Measurements from ENCODE around the gene LRRC57. TPM values are rescaled to one million over a fixed set of nuclear protein-coding genes. Genes with fewer than 3 reads are reported as not detected.
A peak's percentile ranks its signal among the peaks of the same experiment; 100 is the strongest.

The LRRC57 gene
- total RNA-seq, 2 experiments from 2014 or later, result 13.7 to 15.1 TPM

DNA sequence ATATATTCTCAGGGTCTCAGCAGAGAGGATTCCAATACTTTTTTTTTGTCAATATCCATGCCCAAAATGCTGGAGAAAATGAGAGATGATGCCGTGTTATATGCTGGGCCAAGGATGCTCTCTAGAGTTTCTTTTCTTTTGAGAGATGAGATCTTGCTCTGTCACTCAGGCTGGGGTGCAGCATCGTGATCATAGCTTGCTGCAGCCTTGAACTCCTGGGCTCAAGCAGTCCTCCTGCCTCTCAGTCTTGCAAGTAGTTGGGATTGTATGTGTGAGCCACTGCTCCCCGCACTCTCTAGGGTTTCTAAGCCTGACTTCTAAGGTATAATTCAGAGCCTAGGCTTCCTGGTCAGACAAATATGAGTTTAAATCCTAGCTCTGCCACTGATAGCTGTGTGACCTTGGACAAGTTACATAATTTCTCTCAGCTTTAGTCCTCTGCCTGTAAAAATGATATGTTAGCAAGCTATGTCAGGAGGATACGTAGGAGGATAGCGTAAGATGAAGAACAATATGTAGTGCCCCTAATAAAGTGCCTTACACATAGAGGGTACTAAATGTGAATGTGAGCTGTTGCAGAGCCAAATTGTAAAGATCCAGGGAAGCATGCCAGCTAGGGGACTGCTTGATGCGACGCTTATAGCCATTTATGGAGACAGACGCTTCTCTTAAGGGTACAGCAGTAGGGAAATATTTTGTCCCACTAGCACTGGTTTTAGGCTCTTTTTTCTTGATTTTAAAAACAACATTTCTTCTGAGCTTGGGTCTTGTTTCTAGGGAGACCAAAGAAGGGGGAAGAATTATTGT, 34.2 kb upstream of the LRRC57 start:
- no peak for DNase-seq
- H3K9me3 Mint-ChIP-seq, result no peaks in the 10 kb centered on the region
- intact Hi-C loops (cut with micrococcal nuclease), result no loop called here
- TF ChIP-seq, protein P1, sequence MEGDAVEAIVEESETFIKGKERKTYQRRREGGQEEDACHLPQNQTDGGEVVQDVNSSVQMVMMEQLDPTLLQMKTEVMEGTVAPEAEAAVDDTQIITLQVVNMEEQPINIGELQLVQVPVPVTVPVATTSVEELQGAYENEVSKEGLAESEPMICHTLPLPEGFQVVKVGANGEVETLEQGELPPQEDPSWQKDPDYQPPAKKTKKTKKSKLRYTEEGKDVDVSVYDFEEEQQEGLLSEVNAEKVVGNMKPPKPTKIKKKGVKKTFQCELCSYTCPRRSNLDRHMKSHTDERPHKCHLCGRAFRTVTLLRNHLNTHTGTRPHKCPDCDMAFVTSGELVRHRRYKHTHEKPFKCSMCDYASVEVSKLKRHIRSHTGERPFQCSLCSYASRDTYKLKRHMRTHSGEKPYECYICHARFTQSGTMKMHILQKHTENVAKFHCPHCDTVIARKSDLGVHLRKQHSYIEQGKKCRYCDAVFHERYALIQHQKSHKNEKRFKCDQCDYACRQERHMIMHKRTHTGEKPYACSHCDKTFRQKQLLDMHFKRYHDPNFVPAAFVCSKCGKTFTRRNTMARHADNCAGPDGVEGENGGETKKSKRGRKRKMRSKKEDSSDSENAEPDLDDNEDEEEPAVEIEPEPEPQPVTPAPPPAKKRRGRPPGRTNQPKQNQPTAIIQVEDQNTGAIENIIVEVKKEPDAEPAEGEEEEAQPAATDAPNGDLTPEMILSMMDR (IDR thresholded peaks at IDR 0.05), result no peak
- H3K36me3 Mint-ChIP-seq (ENCODE audit: low read depth), result no peaks in the 10 kb centered on the region
- no peaks in the 10 kb centered on the region for H3K27me3 Mint-ChIP-seq
- POLR2A ChIA-PET, result interaction anchor here (0.6 to 1.7 kb wide), 6 partner anchors 9 to 1163 kb away, joined by 3 to 4 read pairs (median 4); partner anchors contain the start of gene ZNF106
- no peak overlapping the region for H3K4me3 Mint-ChIP-seq
- H3K4me1 Mint-ChIP-seq (ENCODE audit: low read depth), result peaks cover 32% of the 10 kb centered on the region
- no peak for ATAC-seq
- CTCF ChIA-PET, result interaction anchor here (0.8 to 1.5 kb wide), 5 partner anchors 9 to 111 kb away, joined by 3 to 7 read pairs (median 3); no protein-coding TSS in a partner anchor
- no peak overlapping the region for H3K27ac Mint-ChIP-seq

DNA sequence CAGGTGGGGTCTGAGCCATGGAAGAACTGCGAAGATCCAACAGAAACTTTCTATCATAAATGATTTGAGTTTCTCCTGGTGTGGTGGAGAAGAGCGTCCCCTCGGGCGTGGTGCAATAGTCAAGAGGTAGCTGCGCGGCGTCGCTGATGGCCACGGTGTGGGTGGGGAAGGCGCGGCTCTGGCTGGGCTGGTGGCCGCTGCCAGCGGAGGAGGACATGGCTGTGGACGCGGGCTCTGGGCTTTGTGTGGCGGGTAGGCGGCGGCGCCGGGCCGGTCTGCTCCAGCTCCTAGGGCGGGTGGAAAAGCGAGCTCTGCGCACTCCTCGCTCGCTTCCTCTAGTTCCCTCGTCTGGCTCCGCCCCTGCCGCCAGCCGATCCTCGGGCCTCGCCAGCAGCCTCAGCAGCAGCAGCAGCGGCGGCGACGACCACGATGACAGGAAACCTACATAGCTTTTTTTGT, 32.7 kb upstream of the LRRC57 start:
- ATAC-seq (peak; percentile 99), DNase-seq (peak; percentile 88)
- peak overlapping the region; percentile 71 for H3K4me3 Mint-ChIP-seq
- ChIA-PET CTCF (interaction anchor here (0.9 to 1.5 kb wide), 5 partner anchors 11 to 644 kb away, joined by 3 to 4 read pairs (median 3); no protein-coding TSS in a partner anchor), POLR2A (interaction anchor here (1.4 kb wide), 1 partner anchor 32 kb away, joined by 4 read pairs; the partner anchor contains the start of genes HAUS2 and LRRC57)
- no peaks in the 10 kb centered on the region for H3K36me3 Mint-ChIP-seq (ENCODE audit: low read depth)
- TF ChIP-seq, protein P1 (IDR thresholded peaks at IDR 0.05), result no peak
- peaks cover 41% of the 10 kb centered on the region for H3K4me1 Mint-ChIP-seq (ENCODE audit: low read depth)
- intact Hi-C loops (cut with micrococcal nuclease), result no loop called here
- H3K27ac Mint-ChIP-seq, result peak overlapping the region; percentile 67
- H3K9me3 Mint-ChIP-seq, result no peaks in the 10 kb centered on the region
- no peaks in the 10 kb centered on the region for H3K27me3 Mint-ChIP-seq

DNA sequence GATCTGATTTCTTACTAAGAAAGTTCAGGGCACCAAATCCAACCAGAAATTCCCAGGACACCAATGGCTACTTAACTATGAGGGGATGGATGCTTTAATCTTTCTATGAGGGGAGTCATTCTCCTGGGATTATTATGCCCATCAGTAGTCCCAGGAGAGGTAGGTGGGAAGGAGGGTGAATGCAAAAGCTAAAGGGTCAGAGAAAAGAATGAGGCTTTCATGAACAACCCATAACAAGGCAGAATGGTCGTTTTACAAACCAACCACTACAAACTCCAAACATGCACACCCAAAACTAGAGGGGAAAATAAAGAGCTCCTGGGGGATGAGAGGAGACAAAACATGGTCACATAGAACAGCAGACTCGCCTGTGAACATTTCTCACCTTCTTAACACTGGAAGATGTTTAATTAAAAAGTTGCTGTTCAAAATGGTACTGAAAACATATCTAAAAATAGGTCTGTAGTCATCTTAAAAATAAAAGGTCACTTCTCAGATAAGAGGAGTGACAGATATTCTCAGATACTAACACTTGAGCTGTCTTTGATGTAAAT, 30.5 kb upstream of the LRRC57 start:
- no peaks in the 10 kb centered on the region for H3K9me3 Mint-ChIP-seq
- ATAC-seq (no peak), DNase-seq (no peak)
- H3K27me3 Mint-ChIP-seq, result no peaks in the 10 kb centered on the region
- no peak overlapping the region for H3K27ac Mint-ChIP-seq
- H3K4me3 Mint-ChIP-seq, result no peak overlapping the region
- peaks cover 49% of the 10 kb centered on the region for H3K4me1 Mint-ChIP-seq (ENCODE audit: low read depth)
- TF ChIP-seq, protein P1 (IDR thresholded peaks at IDR 0.05), result no peak
- H3K36me3 Mint-ChIP-seq (ENCODE audit: low read depth), result no peaks in the 10 kb centered on the region
- ChIA-PET POLR2A (no interaction called here), CTCF (no interaction called here)
- intact Hi-C loops (cut with micrococcal nuclease), result no loop called here

DNA sequence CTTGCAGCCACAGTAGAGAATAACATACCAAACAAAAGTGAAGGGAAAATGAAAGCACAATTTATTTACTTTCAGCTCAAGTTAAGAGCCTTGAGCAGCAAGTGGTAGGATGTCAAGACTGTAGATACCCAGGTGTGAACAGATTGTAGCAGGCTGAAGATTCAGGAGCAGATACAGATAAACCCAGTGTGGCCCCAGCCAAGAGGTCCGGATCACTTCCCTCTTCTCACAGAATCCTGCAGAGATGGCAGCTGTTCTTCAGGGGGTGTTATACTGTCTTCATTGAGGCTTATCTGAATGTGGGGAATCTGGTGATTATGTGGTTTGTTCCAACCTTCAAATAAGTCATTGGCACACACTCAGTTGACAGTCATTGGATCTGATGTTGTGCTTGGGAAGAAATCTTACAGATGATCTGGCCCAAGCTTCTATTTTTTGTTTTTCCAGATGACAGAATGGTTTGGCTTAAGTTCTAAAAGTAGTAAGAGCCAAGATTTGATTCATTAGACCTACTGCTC, 29.0 kb upstream of the LRRC57 start:
- DNase-seq (no peak), ATAC-seq (no peak)
- H3K27ac Mint-ChIP-seq, result no peak overlapping the region
- CTCF ChIA-PET, result no interaction called here
- TF ChIP-seq, protein P1 (IDR thresholded peaks at IDR 0.05), result no peak
- no peaks in the 10 kb centered on the region for H3K9me3 Mint-ChIP-seq
- no peaks in the 10 kb centered on the region for H3K27me3 Mint-ChIP-seq
- H3K36me3 Mint-ChIP-seq (ENCODE audit: low read depth), result no peaks in the 10 kb centered on the region
- POLR2A ChIA-PET, result interaction anchor here (1.1 kb wide), 1 partner anchor 59 kb away, joined by 3 read pairs; no protein-coding TSS in a partner anchor
- peaks cover 42% of the 10 kb centered on the region for H3K4me1 Mint-ChIP-seq (ENCODE audit: low read depth)
- intact Hi-C loops (cut with micrococcal nuclease), result no loop called here
- H3K4me3 Mint-ChIP-seq, result no peak overlapping the region
